PFSK-1 (cell line): ENCODE results near the gene ARFGAP1.

Source experiments
- FOXP2 ChIP-seq: optimal IDR thresholded peaks from 2 replicates; pipeline ENCODE3; 2011; ENCODE audit warnings: borderline replicate concordance, control low read depth, inconsistent platforms; ENCODE audit not compliant: insufficient read depth; ENCODE audit errors: extremely low read length, extremely low read depth
- POLR2AphosphoS5 ChIP-seq: IDR thresholded peaks from 2 replicates; pipeline ENCODE4 v1.6.1; 2012; ENCODE audit warnings: low read depth, mild to moderate bottlenecking, control low read depth, low read length, moderate library complexity
- REST ChIP-seq, 2 experiments: IDR thresholded peaks; 2 replicates each; pipeline versions ENCODE4 v1.6.1 to v1.8.0; 2011 to 2012; ENCODE audit warnings: low read depth in 2 of 2, low read length in 2 of 2, control low read depth in 1 of 2, inconsistent platforms in 1 of 2, mild to moderate bottlenecking in 1 of 2, moderate library complexity in 1 of 2; ENCODE audit not compliant: insufficient read depth in 1 of 2
- SIN3A ChIP-seq: IDR thresholded peaks from 2 replicates; pipeline ENCODE4 v1.6.1; 2012; ENCODE audit warnings: mild to moderate bottlenecking, low read length, moderate library complexity, borderline replicate concordance; ENCODE audit not compliant: insufficient read depth
- TAF1 ChIP-seq: IDR thresholded peaks from 2 replicates; pipeline ENCODE4 v1.6.1; 2012; ENCODE audit warnings: low read length, control low read depth, borderline replicate concordance; ENCODE audit not compliant: insufficient read depth

The ARFGAP1 gene

GRCh38 chr20:63282946-63283345 is 10.3 kb downstream of the ARFGAP1 start:
- TF ChIP-seq POLR2AphosphoS5 (no peak), REST (IDR thresholded peaks at IDR 0.05; ENCODE audit: insufficient read depth in 1 of 2, low read depth in 2 of 2, low read length in 2 of 2) (no peak), TAF1 (no peak), FOXP2 (no peak), SIN3A (no peak)

GRCh38 chr20:63283397-63284082 is 10.9 kb downstream of the ARFGAP1 start:
- TF ChIP-seq TAF1 (no peak), SIN3A (no peak), FOXP2 (no peak), POLR2AphosphoS5 (no peak), REST (IDR thresholded peaks at IDR 0.05; ENCODE audit: insufficient read depth in 1 of 2, low read depth in 2 of 2, low read length in 2 of 2) (no peak)

- no peak for TF ChIP-seq POLR2AphosphoS5
- no peak for TF ChIP-seq SIN3A
- no peak for TF ChIP-seq TAF1
- no peak for TF ChIP-seq FOXP2
- no peak for TF ChIP-seq REST (IDR thresholded peaks at IDR 0.05; ENCODE audit: insufficient read depth in 1 of 2, low read depth in 2 of 2, low read length in 2 of 2)
These were observed 11.4 kb downstream of the ARFGAP1 start for GRCh38 chr20:63284083-63284440.

- TF ChIP-seq SIN3A (no peak), REST (IDR thresholded peaks at IDR 0.05; ENCODE audit: insufficient read depth in 1 of 2, low read depth in 2 of 2, low read length in 2 of 2) (no peak), POLR2AphosphoS5 (0 out of 2 replicates have a peak, but pooled peaks have one; percentile 23), TAF1 (no peak)
These were observed 11.9 kb downstream of the ARFGAP1 start for GRCh38 chr20:63284544-63284949.

- TF ChIP-seq REST (IDR thresholded peaks at IDR 0.05; ENCODE audit: insufficient read depth in 1 of 2, low read depth in 2 of 2, low read length in 2 of 2) (no peak), TAF1 (no peak), FOXP2 (no peak), POLR2AphosphoS5 (no peak), SIN3A (no peak)
These were observed 12.4 kb downstream of the ARFGAP1 start for GRCh38 chr20:63284981-63285524.
